Uterus (tissue), 2 donors: ENCODE results near the gene NOL4L.

Experiments
- POLR2A ChIP-seq, 2 donors: fragments of 450-650 bp; IDR thresholded peaks; one replicate each; pipeline ENCODE4 v1.6.1; 2016; ENCODE audit warnings: antibody characterized with exemption in 2 of 2, mild to moderate bottlenecking in 1 of 2, moderate library complexity in 1 of 2
- TF ChIP-seq, protein P1 (sequence below), 4 experiments: fragments of 200-600 bp in 2 of 4; fragments of 450-650 bp in 2 of 4; sonication (generic) in 2 of 4; IDR thresholded peaks; one replicate each; pipeline ENCODE4 v1.5.1; 2016 to 2019; ENCODE audit warnings: antibody characterized with exemption in 4 of 4, mild to moderate bottlenecking in 2 of 4, moderate library complexity in 1 of 4

DNA sequence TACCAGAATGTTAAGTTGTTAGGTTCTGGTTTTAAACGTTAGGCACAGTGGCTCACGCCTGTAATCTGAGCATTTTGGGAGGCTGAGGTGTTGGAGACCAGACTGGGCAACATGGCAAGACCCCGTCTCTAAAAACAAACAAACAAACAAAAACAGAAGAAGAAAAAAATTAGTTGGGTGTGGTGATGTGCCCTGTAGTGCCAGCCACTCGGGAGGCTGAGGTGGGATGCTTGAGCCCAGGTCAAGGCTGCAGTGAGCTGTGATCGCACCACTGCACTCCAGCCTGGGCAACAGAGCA lies 19.4 kb downstream of the NOL4L start:
- TF ChIP-seq POLR2A (IDR thresholded peaks at IDR 0.05): no peak
- TF ChIP-seq, protein P1, sequence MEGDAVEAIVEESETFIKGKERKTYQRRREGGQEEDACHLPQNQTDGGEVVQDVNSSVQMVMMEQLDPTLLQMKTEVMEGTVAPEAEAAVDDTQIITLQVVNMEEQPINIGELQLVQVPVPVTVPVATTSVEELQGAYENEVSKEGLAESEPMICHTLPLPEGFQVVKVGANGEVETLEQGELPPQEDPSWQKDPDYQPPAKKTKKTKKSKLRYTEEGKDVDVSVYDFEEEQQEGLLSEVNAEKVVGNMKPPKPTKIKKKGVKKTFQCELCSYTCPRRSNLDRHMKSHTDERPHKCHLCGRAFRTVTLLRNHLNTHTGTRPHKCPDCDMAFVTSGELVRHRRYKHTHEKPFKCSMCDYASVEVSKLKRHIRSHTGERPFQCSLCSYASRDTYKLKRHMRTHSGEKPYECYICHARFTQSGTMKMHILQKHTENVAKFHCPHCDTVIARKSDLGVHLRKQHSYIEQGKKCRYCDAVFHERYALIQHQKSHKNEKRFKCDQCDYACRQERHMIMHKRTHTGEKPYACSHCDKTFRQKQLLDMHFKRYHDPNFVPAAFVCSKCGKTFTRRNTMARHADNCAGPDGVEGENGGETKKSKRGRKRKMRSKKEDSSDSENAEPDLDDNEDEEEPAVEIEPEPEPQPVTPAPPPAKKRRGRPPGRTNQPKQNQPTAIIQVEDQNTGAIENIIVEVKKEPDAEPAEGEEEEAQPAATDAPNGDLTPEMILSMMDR (IDR thresholded peaks at IDR 0.05): no peak
